Thyroid gland (tissue), 4 donors: ENCODE results near the gene C1orf232. TPM values are rescaled to one million over a fixed set of nuclear protein-coding genes. Genes with fewer than 3 reads are reported as not detected.
A peak's percentile ranks its signal among the peaks of the same experiment; 100 is the strongest.

Experiments
- DNase-seq, 2 donors: peaks; one replicate each; pipeline ENCODE4 v3.0.0-alpha.2; 2019
- H3K27ac ChIP-seq, 3 donors: fragments of 200-600 bp; sonication (generic); 1 replicate in 2 of 3; 2 replicates in 1 of 3; pipeline ENCODE4 v1.5.1; 2016 to 2019; ENCODE audit warnings: mild to moderate bottlenecking in 1 of 3, moderate library complexity in 1 of 3
- H3K27me3 ChIP-seq: fragments of 200-600 bp; sonication (generic); one replicate; pipeline ENCODE4 v1.5.1; 2019
- H3K36me3 ChIP-seq, 2 donors: fragments of 200-600 bp; sonication (generic); one replicate each; pipeline ENCODE4 v1.5.1; 2016 to 2019
- H3K4me1 ChIP-seq, 2 donors: fragments of 200-600 bp; sonication (generic); one replicate each; pipeline ENCODE4 v1.5.1; 2017 to 2019
- H3K4me3 ChIP-seq, 3 donors: fragments of 200-600 bp; sonication (generic); replicated peaks in 1 of 3; 1 replicate in 2 of 3; 2 replicates in 1 of 3; pipeline ENCODE4 v1.5.1; 2016; ENCODE audit warnings: mild to moderate bottlenecking in 1 of 3
- H3K9me3 ChIP-seq: fragments of 200-600 bp; sonication (generic); one replicate; pipeline ENCODE4 v1.5.1; 2017
- CTCF ChIP-seq, 6 experiments: fragments of 200-600 bp in 3 of 6; fragments of 450-650 bp in 3 of 6; sonication (generic) in 3 of 6; IDR thresholded peaks; one replicate each; pipeline ENCODE4 v1.5.1; 2016 to 2019; ENCODE audit warnings: antibody characterized with exemption in 6 of 6, mild to moderate bottlenecking in 2 of 6, inconsistent platforms in 1 of 6, moderate library complexity in 1 of 6
- POLR2A ChIP-seq, 2 donors: fragments of 450-650 bp; IDR thresholded peaks; one replicate each; pipeline ENCODE4 v1.6.1; 2017; ENCODE audit warnings: antibody characterized with exemption in 2 of 2, mild to moderate bottlenecking in 2 of 2, moderate library complexity in 1 of 2
- WGBS, 2 donors: methylation state at CpG; one replicate each; pipeline ENCODE4 v1.1.5; 2017; 5-methylcytosine and 5-hydroxymethylcytosine counted together
- intact Hi-C: fragments of 100-400 bp; cut with DNase I; formaldehyde crosslinking; loops from one replicate; pipeline ENCODE4 v1.15.1; 2023
- total RNA-seq, 4 donors: library from RNA; depleted of rRNA; stranded (reverse); fragments of >200 nt; gene quantifications; one replicate each; pipeline ENCODE4 v1.2.3, GENCODE V29; 2016

C1orf232 gene
- total RNA-seq, 4 donors from 2014 or later = not detected

- H3K27me3 ChIP-seq = no peaks in the 10 kb centered on the region
- peak overlapping the region in 1 of 3 donors; percentile 49 for H3K4me3 ChIP-seq
- WGBS, 2 donors = 84% methylated on average over 2 of the region's 5 CpGs
- H3K4me1 ChIP-seq = peaks cover 5 to 12% of the 10 kb centered on the region in 2 donors
- no peak for DNase-seq
- H3K36me3 ChIP-seq = no peaks in the 10 kb centered on the region
- no peak for TF ChIP-seq CTCF (IDR thresholded peaks at IDR 0.05)
- no peak for TF ChIP-seq POLR2A (IDR thresholded peaks at IDR 0.05)
- H3K27ac ChIP-seq = peak overlapping the region in 1 of 3 donors; percentile 58
- intact Hi-C loops = loop anchor here (10.0 kb wide), 1 partner anchor 264 kb away; no protein-coding TSS in a partner anchor
- no peaks in the 10 kb centered on the region for H3K9me3 ChIP-seq
These were observed 10.4 kb downstream of the C1orf232 start for GRCh38 chr1:26158271-26158907.

- no peak for DNase-seq
- TF ChIP-seq POLR2A (IDR thresholded peaks at IDR 0.05) = no peak
- TF ChIP-seq CTCF (IDR thresholded peaks at IDR 0.05) = no peak
- WGBS, 2 donors = 37 to 44% methylated on average over 9 to 11 of the region's 12 CpGs
- intact Hi-C loops = loop anchor here (10.0 kb wide), 1 partner anchor 262 kb away; no protein-coding TSS in a partner anchor
- Histone ChIP-seq H3K9me3 (no peaks in the 10 kb centered on the region), H3K27ac (peak overlapping the region in 2 of 3 donors; percentile 40 to 56), H3K36me3 (no peaks in the 10 kb centered on the region), H3K27me3 (no peaks in the 10 kb centered on the region), H3K4me3 (no peak overlapping the region), H3K4me1 (peaks cover 5 to 6% of the 10 kb centered on the region in 2 donors)
These were observed 12.3 kb downstream of the C1orf232 start for GRCh38 chr1:26156285-26157038.

- Histone ChIP-seq H3K9me3 (no peaks in the 10 kb centered on the region), H3K36me3 (no peaks in the 10 kb centered on the region), H3K4me1 (no peaks in the 10 kb centered on the region), H3K27ac (peak overlapping the region in 2 of 3 donors; percentile 40 to 56), H3K4me3 (no peak overlapping the region), H3K27me3 (no peaks in the 10 kb centered on the region)
- DNase-seq = no peak
- TF ChIP-seq CTCF (IDR thresholded peaks at IDR 0.05) (no peak), POLR2A (IDR thresholded peaks at IDR 0.05) (no peak)
- 67 to 75% methylated on average over 21 of the region's 21 CpGs for WGBS, 2 donors
- intact Hi-C loops = loop anchor here (10.0 kb wide), 1 partner anchor 261 kb away; no protein-coding TSS in a partner anchor
These were observed 13.1 kb downstream of the C1orf232 start for GRCh38 chr1:26155370-26156284.

- DNase-seq = no peak
- H3K9me3 ChIP-seq = no peaks in the 10 kb centered on the region
- peak overlapping the region in 1 of 3 donors; percentile 22 for H3K27ac ChIP-seq
- H3K4me3 ChIP-seq = no peak overlapping the region
- TF ChIP-seq POLR2A (IDR thresholded peaks at IDR 0.05) (no peak), CTCF (IDR thresholded peaks at IDR 0.05) (no peak)
- 62 to 63% methylated on average over 9 of the region's 9 CpGs for WGBS, 2 donors
- intact Hi-C loops = loop anchor here (10.0 kb wide), 1 partner anchor 260 kb away; no protein-coding TSS in a partner anchor
- H3K36me3 ChIP-seq = no peaks in the 10 kb centered on the region
- no peaks in the 10 kb centered on the region for H3K27me3 ChIP-seq
- no peaks in the 10 kb centered on the region for H3K4me1 ChIP-seq
These were observed 14.0 kb downstream of the C1orf232 start for GRCh38 chr1:26154750-26155149.
